Measurements from ENCODE around the gene KCNB1. TPM values are rescaled to one million over a fixed set of nuclear protein-coding genes. Genes with fewer than 3 reads are reported as not detected.

KCNB1 gene
- total RNA-seq: under 0.01 TPM in 1 of 2 replicates, not detected in the other

DNA sequence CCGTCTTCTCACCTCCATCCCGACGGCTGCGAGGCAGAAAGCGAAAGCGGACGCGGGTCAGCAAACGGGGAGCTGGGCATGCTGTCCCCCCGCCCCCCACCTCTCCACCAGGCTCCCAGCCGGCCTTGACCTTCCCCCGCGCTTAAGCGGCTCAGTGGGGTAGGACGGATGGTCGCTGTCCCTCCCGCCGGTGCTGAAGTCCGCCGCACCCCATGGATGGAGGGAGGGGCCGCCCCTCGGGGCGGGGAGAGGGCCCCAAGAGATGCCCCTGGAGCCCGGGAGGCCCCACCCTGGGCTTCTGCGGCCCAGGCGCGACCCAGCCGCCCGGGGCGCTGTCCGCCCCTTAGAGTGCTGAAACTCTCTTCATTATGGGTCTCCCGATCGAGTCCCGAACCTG, at the start of gene KCNB1:
Gene KCNB1, minus strand, starts transcription at position 48 of the 397 bp plus-strand sequence. CDS start 188 bp downstream, outside the sequence.
- peak in 1 of 2 donors; percentile 28 for DNase-seq (ENCODE audit: low read depth in 2 of 2)

DNA sequence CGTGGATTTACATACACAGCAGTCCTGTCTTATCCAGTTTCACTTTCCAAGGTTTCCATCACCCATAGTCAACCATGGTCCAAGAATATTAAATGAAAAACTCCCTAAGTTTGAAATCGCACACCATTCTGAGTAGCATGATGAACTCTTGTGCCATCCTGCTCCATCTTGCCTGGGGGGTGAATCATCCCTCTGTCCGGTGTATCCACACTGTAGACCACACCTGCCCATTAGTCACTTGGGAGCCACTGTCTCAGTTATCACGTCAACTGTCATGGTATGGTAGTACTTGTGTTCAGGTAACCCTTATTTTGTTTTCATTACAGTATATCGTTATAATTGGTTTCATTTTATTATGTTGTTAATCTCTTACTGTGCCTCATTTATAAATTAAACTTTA, 47.0 kb upstream of the KCNB1 start:
- DNase-seq (ENCODE audit: low read depth in 2 of 2): no peak

DNA sequence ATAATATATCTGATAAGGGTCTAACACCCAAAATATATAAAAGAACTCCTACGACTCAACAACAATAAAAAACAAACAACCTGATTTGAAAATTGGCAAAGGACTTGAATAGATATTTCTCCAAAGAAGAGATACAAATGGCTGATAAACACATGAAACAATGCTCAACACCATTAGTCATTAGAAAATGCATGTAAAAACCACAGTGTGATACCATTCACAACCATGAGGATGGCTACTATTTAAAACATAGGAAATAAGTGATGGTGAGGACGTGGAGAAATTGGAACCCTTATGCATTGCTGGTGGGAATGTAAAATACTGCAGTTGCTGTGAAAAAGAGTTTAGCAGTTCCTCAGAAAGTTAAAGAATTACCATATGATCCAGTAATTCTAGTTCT, 44.1 kb upstream of the KCNB1 start:
- no peak for DNase-seq (ENCODE audit: low read depth in 2 of 2)

DNA sequence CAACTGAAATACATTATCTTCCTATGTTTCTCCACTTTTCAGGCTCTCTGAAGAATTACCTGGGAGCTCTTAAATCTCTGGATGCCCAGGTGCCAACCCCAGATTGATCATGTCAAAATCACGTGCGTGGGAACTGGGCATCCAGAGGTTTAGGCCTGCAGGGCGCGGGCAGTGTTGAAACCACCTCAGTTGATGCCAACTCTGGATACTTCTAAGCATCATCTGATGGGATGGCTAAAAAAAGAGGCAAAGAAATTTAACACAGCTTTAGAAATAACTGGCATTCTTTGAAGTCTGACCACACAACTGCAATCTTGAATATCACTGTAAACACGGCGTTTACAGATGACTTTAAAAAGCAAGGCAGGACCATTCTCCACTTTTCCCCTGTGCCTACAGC, 43.6 kb upstream of the KCNB1 start:
- DNase-seq (ENCODE audit: low read depth in 2 of 2): no peak

DNA sequence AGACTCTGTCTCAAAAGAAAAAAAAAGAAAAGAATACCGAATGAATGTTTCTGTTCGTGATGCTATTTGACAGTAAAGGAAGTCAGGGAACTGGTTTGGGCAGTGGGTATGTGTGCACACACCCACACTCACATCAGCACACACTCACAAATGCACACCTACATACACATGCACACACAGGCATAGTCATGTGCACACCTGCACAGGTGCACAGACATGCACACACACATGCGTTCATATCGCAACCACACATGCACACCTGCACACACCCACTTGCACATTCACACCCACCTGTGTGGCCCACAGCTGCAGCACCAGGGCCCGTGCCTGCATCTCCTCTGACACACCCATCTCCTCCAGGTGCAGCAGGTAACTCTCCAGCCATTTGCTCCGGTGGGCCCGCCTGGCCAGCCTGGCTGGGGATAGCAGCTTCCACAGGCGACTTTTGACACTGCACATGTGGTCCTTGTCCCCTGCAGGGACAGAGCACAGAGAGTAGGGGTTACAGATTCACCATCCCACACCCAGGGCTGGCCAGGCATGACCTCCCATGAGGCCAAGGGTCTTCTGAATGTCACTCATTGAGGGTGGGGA, 41.4 kb upstream of the KCNB1 start:
- DNase-seq (ENCODE audit: low read depth in 2 of 2): no peak

DNA sequence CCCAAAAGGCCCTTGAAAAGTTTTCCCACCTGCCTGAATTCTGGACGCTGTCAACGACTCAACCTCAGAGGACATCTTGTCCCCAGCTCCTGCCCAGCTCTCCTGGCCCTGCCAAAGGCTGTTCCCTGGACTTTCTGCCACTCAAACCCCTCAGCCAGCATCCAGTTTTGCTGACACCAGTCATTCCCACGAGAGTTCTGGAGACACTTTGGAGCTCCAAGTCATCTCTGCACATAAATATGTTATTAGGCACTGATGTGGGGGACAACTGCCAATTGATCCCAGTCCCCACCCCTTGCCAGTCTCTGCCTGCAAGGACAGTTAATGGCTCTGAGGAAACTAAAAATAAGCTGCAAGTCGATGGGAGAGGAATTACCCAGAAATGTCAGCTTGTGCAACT, 38.9 kb upstream of the KCNB1 start:
- no peak for DNase-seq (ENCODE audit: low read depth in 2 of 2)

DNA sequence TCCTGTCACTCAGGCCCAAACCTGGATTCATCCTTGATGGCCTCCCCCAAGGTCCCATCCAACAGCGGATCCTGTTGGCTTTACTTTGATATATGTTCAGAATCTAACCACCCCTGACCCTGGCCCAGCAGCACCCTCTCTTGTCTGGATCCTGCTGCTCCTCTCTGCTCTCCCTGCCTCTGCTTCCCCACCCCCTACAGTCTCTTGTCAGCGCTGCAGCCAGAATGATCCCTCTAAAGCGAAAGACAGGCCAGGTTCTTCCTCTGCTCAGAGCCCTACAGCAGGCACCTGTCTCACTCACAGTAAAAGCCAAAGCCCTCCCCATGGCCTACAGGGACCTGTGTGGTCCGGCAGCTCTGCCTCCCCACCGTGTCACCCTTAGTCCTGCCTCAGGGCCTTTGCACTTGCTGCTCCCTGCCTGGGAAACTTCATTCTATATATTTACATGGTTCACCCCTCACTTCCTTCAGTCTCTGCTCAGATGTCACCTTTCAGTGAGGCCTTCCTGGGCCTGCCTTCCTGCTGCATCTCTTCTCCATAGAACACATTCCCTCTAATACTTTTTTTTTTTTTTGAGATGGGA, 37.4 kb upstream of the KCNB1 start:
- no peak for DNase-seq (ENCODE audit: low read depth in 2 of 2)

DNA sequence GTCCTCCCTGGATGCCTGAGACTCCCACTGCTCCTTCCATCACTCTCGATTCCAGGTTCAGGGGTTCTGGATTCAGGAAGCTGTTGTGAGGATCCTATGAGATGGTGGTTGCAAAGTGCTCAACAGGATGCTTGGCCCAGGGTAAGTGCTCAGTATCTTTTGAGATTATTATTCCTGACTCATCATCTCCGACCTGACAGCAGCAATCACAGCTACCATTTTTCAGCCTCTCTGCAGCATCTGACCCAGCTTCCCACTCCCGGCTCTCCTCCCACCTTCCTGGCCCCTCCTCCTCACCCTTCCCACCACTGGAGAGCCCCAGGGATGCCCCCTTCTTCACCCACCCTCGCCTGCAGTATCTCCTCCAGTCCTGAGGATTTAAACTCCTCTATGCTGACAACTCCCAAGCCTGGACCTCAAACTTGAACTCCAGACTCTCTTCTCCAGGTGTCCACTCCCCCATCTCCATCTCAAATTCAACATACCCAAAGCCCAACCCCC, 36.8 kb upstream of the KCNB1 start:
- no peak for DNase-seq (ENCODE audit: low read depth in 2 of 2)

DNA sequence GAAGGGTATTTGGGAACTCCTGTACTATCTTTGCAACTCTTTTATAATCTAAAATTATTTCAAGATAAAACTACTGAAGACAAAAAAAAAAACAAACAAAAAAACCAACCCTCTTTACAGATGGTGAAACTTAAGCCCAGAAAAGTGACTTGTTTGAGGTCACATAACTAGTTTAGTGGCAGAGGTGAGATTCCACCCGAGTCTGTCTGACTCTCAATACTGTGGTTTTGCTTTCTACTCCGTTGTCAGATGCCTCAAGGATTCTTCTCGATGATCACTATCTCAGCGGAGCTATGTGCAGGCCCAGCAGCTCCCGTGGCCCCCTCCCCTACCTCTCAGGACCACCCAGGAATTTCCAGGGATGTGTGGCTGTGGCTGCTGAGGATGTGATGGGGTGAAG, 36.1 kb upstream of the KCNB1 start:
- no peak for DNase-seq (ENCODE audit: low read depth in 2 of 2)

DNA sequence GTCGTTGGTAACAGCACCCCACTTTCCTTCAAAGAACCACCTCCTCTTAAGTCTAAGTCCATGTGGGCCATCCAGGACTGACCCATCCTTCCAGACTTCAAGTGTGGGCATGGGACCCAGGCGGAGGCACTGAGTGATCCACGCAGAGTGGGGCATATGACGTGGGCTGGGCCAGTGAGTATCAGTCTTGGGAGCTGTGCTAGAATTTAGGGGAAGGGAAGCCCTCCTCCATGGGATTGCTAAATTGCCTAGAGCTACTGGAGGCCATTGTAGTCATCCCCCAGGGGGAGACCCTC, 35.3 kb upstream of the KCNB1 start:
- DNase-seq (ENCODE audit: low read depth in 2 of 2): no peak

DNA sequence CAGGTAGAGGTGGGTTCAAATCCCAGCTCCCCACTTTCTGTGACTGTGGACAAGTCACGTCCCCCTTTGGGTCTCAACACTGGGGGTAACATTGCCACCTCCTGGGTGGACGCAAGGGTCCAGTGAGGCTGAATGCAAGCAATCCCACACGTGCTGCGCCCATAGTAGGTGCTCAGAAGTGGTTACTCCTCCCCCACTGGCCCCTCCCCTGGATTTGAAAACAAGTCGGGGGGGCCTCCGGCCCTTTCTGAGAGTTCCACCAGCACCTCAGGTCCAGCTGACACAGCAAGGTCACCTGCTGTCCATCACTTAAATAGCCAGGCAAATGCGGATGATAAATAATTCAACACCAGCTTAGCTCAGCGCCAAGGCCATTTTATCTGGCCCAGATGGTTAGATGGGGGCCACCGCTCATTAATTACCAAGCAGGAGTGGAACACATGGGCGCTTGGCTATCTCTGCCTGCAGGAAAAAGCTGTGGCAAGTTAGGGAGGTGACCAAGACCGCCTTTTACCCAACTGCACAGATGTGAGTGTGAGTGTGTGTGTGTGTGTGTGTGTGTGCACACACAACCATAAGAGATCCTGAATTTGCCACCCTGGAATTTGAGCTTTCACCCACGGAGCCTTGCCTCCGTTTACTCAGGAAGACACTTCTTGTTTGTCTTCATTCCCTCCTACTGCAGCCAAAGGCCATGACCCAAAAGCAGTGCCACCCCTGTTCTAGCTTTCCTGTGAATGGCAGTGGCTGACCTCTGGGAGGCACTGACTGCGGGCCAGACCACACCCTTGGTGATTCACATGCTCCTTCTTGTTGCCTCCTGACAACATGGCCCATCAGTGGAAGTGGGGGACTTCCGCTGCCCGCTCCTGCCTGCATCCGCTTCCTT, 34.7 kb upstream of the KCNB1 start:
- no peak for DNase-seq (ENCODE audit: low read depth in 2 of 2)

DNA sequence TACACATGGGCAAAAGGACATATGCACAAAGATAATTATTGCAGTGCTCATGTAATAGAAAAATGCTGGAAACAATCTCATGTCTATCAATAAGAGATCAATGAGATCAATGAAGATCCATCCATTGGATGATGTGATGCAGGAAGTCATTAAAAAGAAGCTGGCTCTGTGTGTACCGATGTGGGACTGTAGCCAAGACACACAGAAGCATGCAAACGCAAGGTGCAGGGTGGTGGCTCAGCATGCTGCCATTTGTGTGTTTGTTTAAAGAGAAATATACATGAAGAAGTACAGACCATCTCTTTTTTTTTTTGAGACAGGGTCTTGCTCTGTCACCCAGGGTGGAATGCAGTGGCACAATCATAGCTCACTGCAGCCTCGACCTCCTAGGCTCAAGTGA, 33.1 kb upstream of the KCNB1 start:
- DNase-seq (ENCODE audit: low read depth in 2 of 2): no peak

DNA sequence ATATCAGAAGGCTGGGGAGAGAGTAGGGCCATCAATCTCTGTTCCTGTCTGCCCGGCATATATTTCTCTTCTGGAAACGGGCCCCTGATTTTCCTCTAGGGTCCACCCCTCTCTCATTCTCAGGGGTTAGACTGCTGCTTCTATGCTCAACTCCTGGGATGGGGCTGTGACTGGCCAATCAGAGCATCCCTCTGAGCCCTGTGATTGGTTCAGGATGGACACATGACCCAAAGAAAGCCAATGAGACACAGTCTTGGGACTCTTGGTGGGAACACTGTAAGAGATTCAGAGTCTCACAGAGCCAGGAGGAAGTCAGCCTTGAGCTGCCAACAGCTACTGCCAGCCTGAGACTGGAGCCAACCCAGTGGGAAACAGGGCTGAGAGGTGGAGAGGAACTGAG, 31.0 kb upstream of the KCNB1 start:
- DNase-seq (ENCODE audit: low read depth in 2 of 2): no peak

DNA sequence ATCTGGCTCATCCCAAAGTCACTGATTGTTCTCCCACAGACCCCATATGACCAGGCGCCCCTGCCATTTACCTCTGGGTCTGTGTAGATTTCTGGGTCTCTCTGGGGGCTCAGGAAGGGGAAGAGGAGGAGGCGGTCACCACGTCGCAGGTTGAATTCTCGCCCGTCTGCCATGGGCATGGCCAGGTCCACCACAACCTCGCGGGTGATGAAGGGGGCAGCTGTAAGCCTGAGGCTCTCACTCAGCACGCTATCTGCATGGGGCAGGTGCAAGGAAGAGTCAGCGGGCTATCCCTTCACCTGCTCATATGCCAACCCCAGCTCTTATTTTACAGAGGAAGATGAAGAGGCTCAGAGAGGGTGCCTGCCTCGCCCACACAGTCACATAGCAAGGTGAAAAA, 30.5 kb upstream of the KCNB1 start:
- no peak for DNase-seq (ENCODE audit: low read depth in 2 of 2)

DNA sequence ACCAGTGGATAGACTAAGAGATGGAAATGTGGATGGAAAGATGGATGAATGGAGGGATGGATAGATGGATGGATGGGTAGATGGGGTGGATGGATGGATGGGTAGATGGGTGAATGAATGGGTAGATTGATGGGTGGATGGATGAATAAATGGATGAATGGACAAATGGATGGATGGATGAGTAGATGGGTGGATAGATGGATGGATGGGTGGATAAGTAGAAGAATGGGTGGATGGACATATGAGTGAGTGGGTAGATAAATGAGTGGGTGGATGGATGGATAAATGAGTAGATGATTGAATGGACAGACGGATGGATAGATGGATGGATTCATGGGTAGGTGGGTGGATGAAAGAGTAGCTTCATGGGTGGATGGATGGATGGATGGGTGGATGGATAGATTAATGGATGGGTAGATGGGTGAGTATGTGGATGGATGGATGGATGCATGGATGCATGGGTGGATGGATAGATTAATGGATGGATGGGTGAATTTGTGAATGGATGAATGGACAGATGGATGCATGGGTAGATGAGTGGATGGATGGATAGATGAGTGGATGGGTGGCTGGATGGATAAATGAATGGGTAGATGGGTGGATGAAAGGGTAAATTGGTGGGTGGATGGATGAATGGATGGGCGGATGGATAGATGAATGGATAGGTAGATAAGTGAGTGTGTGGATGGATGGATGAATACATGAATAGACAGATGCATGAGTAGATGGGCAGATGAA, 29.5 kb upstream of the KCNB1 start:
- DNase-seq (ENCODE audit: low read depth in 2 of 2): no peak

DNA sequence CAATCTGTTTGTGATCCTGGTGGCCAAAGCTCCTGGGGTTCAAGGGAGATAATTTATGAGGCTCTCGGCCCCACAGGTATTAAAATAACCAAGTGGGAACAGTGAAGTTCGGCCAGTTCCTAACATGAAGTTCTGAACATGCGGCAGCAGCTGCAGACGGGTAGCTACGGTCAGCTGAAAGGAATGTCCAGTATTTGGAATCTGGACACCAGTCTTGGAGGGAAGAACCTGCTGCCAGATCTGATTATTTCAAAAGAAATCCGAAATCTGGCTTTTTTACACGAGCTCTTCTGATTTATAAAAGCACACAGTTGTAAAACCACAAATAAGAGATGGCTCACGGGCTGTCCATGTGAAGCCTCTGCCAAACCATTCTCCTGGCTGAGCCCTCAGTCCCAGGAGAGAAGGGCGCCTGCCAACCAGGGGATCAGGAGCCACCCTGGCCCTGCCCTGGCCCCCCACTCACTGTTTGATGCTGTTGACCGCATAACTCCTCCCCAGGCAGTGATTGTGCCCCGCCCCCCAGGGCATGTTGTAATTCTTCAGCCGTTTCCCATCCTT, 28.2 kb upstream of the KCNB1 start:
- no peak for DNase-seq (ENCODE audit: low read depth in 2 of 2)

DNA sequence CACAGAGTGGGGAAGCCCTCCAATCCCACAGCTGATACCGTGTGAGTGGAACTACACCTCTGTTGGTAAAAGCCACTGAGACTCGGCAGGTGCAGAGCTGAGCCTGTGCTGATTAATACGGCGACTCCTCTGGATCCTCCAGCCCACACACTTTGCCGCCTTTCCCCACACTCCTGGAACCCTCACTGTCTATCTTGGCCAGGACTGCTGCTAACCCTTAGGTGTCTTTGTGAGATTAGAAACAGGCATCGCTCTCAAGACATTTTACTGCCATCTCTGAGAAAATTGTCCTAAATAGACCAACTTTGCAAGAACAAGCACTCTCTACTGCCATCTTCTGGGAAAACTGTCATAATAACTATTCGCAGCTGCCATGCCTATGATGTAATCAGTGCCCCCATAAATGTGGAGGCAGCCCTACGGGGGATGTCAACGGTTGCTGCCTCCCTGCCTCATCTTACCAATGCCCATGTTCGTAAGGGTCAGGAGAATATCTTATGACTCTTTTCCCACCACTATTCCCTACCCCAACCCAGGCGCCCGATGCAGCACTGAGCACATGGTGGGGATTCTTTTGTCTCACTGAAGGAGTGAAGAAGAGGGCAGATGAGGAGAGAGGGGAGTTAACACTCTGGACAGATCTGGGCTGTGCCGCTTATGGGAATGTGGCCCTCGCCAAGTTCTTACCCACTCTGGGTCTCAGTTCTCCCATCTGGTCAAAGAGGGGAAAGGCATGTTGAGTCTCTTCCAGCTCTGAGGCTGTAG, 26.1 kb upstream of the KCNB1 start:
- DNase-seq (ENCODE audit: low read depth in 2 of 2): peak; percentile 21 to 64

DNA sequence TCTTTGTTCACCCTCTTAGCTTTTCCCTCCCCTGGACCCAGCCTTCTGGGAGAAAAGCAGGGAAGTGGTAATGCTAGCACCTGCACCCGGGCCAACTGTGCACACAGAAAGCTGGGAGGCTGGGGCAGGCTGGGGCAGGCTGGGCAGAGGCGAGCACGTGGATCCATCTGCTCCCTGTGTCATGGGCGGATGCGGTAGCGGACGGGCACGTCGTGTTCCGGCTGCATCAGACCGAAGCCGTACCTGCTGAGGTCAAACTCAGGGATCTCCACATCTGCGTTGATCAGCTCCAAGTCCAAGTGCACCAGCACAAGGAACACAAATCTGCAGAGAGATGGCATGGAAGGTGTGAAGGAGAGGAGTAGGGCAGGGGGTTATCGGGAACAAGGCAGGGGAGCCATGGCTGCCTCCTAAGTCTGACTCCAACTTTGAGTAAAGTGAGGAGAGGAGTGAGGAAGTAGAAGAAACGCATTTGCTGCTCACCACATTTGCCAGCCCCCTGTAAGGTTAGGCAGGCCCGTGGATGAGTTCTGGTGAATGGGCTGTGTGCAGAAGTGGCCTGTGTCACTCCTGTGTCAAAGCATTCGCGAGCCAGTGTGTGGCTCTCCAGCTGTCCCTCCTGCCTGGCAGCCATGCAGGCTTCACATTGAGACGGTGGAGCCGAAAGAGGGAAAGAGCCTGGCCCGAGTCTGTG, 25.4 kb upstream of the KCNB1 start:
- DNase-seq (ENCODE audit: low read depth in 2 of 2): no peak

DNA sequence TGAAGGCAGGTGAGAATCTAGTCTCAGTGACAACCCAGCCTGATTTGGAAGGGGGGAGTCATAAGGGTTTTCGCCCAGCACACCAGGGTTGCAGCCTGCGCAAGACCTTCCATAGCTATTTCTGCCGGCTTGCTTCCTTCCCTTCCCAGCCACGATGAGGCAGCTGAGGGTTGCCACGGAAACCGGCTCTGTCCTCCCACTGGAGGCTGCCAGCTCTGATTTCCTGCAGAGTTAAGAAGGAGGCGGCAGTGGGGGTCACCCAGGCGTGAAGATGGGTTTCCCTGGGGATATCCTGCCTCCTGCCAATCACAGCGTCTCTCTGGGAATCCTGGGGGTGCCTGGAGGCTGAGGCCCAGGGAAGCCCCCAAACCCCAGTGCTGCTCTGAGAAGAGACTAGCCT, 23.1 kb upstream of the KCNB1 start:
- DNase-seq (ENCODE audit: low read depth in 2 of 2): peak in 1 of 2 donors; percentile 26

DNA sequence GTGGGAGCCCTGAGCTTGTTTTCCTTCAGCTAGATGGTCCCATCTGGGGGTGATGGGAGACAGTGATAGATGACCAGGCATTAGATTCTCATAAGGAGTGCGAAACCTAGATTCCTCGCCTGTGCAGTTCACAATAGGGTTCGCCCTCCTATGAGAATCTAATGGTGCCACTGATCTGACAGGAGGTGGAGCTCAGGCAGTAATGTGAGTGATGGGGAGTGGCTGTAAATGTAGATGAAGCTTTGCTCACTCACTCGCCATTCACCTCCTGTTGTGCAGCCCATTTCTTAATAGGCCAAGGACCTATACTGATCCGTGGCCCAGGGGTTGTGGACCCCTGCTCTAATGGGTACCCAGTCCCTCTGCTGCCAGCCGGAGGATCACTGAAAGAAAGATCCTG, 20.7 kb upstream of the KCNB1 start:
- DNase-seq (ENCODE audit: low read depth in 2 of 2): no peak

Data from dermis microvascular lymphatic vessel endothelial cell (primary cell).